DND-41 (cell line): ENCODE data around the gene FXYD5.

ENCODE experiments used
- ATAC-seq: fragments of 200-7000 bp; cut with Tn5 transposase; 3 replicates; pipeline ENCODE4 v1.9.1; 2021; ENCODE audit warnings: low read depth; ENCODE audit not compliant: insufficient read depth
- DNase-seq: peaks from one replicate; pipeline ENCODE4 v3.0.0-alpha.2; 2020
- H2AFZ ChIP-seq: 2 replicates; pipeline ENCODE4 v1.6.0; 2012; ENCODE audit warnings: low read depth, low read length
- H3K27ac ChIP-seq: 2 replicates; pipeline ENCODE4 v1.5.1; 2012; ENCODE audit warnings: low read length, inconsistent platforms
- H3K27me3 ChIP-seq: fragments of 200-600 bp; sonication (generic); 2 replicates; pipeline ENCODE4 v1.6.0; 2012; ENCODE audit warnings: low read length, mild to moderate bottlenecking, inconsistent platforms; ENCODE audit not compliant: insufficient read depth, poor library complexity
- H3K36me3 ChIP-seq: 2 replicates; pipeline ENCODE4 v1.5.1; 2012; ENCODE audit warnings: low read length, inconsistent platforms; ENCODE audit not compliant: insufficient read depth
- H3K4me1 ChIP-seq: 2 replicates; pipeline ENCODE4 v1.5.1; 2012; ENCODE audit warnings: mild to moderate bottlenecking, low read length; ENCODE audit not compliant: insufficient read depth
- H3K4me2 ChIP-seq: 2 replicates; pipeline ENCODE4 v1.6.0; 2012; ENCODE audit warnings: mild to moderate bottlenecking, moderate library complexity, low read length, inconsistent platforms; ENCODE audit not compliant: insufficient read depth
- H3K4me3 ChIP-seq, 2 experiments: fragments of 200-600 bp in 1 of 2; shearing (Covaris generic) in 1 of 2; 2 replicates each; pipeline ENCODE4 v1.5.1; 2012 to 2016; ENCODE audit warnings: inconsistent platforms in 2 of 2, low read length in 2 of 2, mild to moderate bottlenecking in 2 of 2, low read depth in 1 of 2, moderate library complexity in 1 of 2
- H3K79me2 ChIP-seq: 2 replicates; pipeline ENCODE4 v1.6.0; 2012; ENCODE audit warnings: low read length, inconsistent platforms; ENCODE audit not compliant: insufficient read depth
- H3K9ac ChIP-seq: 2 replicates; pipeline ENCODE4 v1.6.0; 2012; ENCODE audit warnings: low read depth, mild to moderate bottlenecking, inconsistent platforms, low read length, moderate library complexity
- H3K9me3 ChIP-seq: 2 replicates; pipeline ENCODE4 v1.5.1; 2012; ENCODE audit warnings: low read length, moderate library complexity, mild to moderate bottlenecking, inconsistent platforms; ENCODE audit not compliant: insufficient read depth, severe bottlenecking
- H4K20me1 ChIP-seq: 2 replicates; pipeline ENCODE4 v1.6.0; 2012; ENCODE audit warnings: low read length; ENCODE audit not compliant: insufficient read depth
- CTCF ChIP-seq: IDR thresholded peaks from 2 replicates; pipeline ENCODE4 v1.5.1; 2012; ENCODE audit warnings: borderline replicate concordance, low read length, moderate library complexity, mild to moderate bottlenecking; ENCODE audit not compliant: poor library complexity, severe bottlenecking; ENCODE audit errors: extremely low read depth
- EZH2 ChIP-seq: IDR thresholded peaks from 3 replicates; pipeline ENCODE4 v1.6.1; 2012; ENCODE audit warnings: borderline replicate concordance, low read depth, mild to moderate bottlenecking, moderate library complexity, low read length, inconsistent platforms; ENCODE audit not compliant: severe bottlenecking

The FXYD5 gene

GRCh38 chr19:35117116-35117515, 37.4 kb upstream of the FXYD5 start:
- H4K20me1 ChIP-seq = 0 out of 2 replicates have a peak, but pooled peaks cover 4% of the 10 kb centered on the region
- H3K4me1 ChIP-seq = no peaks in the 10 kb centered on the region
- TF ChIP-seq EZH2 = no peak
- no peak overlapping the region for H3K4me2 ChIP-seq
- no peak overlapping the region for H3K9ac ChIP-seq
- ATAC-seq = no peak
- H3K27me3 ChIP-seq = no peaks in the 10 kb centered on the region
- no peaks in the 10 kb centered on the region for H3K79me2 ChIP-seq
- no peaks in the 10 kb centered on the region for H3K9me3 ChIP-seq
- no peaks in the 10 kb centered on the region for H3K36me3 ChIP-seq
- no peak overlapping the region for H3K4me3 ChIP-seq
- no peak overlapping the region for H3K27ac ChIP-seq
- H2AFZ ChIP-seq = no peak overlapping the region
- no peak for DNase-seq

GRCh38 chr19:35117799-35118198, 36.7 kb upstream of the FXYD5 start:
- Histone ChIP-seq H3K9ac (no peak overlapping the region), H3K27ac (no peak overlapping the region), H3K27me3 (no peaks in the 10 kb centered on the region), H4K20me1 (0 out of 2 replicates have a peak, but pooled peaks cover 4% of the 10 kb centered on the region), H3K4me1 (no peaks in the 10 kb centered on the region), H3K9me3 (no peaks in the 10 kb centered on the region), H3K36me3 (no peaks in the 10 kb centered on the region), H2AFZ (no peak overlapping the region), H3K4me2 (no peak overlapping the region), H3K79me2 (no peaks in the 10 kb centered on the region), H3K4me3 (no peak overlapping the region)
- DNase-seq (no peak), ATAC-seq (no peak)
- TF ChIP-seq EZH2 (no peak), CTCF (no peak)

GRCh38 chr19:35118268-35119020, 36.1 kb upstream of the FXYD5 start:
- no peak for DNase-seq
- Histone ChIP-seq H3K4me1 (no peaks in the 10 kb centered on the region), H3K79me2 (no peaks in the 10 kb centered on the region), H2AFZ (no peak overlapping the region), H3K27ac (no peak overlapping the region), H3K9me3 (no peaks in the 10 kb centered on the region), H3K4me3 (no peak overlapping the region), H3K9ac (no peak overlapping the region), H3K4me2 (no peak overlapping the region), H4K20me1 (0 out of 2 replicates have a peak, but pooled peaks cover 4% of the 10 kb centered on the region), H3K36me3 (no peaks in the 10 kb centered on the region), H3K27me3 (no peaks in the 10 kb centered on the region)
- TF ChIP-seq CTCF (no peak), EZH2 (no peak)
- no peak for ATAC-seq

GRCh38 chr19:35119091-35119490, 35.4 kb upstream of the FXYD5 start:
- Histone ChIP-seq H3K79me2 (no peaks in the 10 kb centered on the region), H3K36me3 (no peaks in the 10 kb centered on the region), H3K27ac (no peak overlapping the region), H2AFZ (no peak overlapping the region), H3K4me3 (no peak overlapping the region), H4K20me1 (0 out of 2 replicates have a peak, but pooled peaks cover 4% of the 10 kb centered on the region), H3K4me2 (no peak overlapping the region), H3K27me3 (no peaks in the 10 kb centered on the region), H3K9ac (no peak overlapping the region), H3K4me1 (no peaks in the 10 kb centered on the region), H3K9me3 (no peaks in the 10 kb centered on the region)
- no peak for DNase-seq
- no peak for TF ChIP-seq EZH2
- no peak for TF ChIP-seq CTCF
- no peak for ATAC-seq
